GM19468 (cell line): Measurements from ENCODE around the gene STOML1.
A peak's percentile ranks its signal among the peaks of the same experiment; 100 is the strongest.

ENCODE experiments used
- ATAC-seq: cut with Tn5 transposase; IDR thresholded peaks from one replicate; pipeline ENCODE4 v1.9.1; 2021; ENCODE audit warnings: mild to moderate bottlenecking, moderate library complexity, moderate number of reproducible peaks; ENCODE audit not compliant: unreplicated experiment; ENCODE audit errors: extremely low read depth

Gene STOML1

GRCh38 chr15:74022706-74023470, 30.8 kb upstream of the STOML1 start:
- ATAC-seq, result no peak

- ATAC-seq, result no peak
Observed at GRCh38 chr15:74019734-74020133, 27.6 kb upstream of the STOML1 start.

- no peak for ATAC-seq
Observed at GRCh38 chr15:74013374-74013894, 21.3 kb upstream of the STOML1 start.

GRCh38 chr15:74011610-74012009, 19.5 kb upstream of the STOML1 start:
- ATAC-seq, result no peak

GRCh38 chr15:74010929-74011540, 18.9 kb upstream of the STOML1 start:
- no peak for ATAC-seq

GRCh38 chr15:74008901-74009300, 16.8 kb upstream of the STOML1 start:
- no peak for ATAC-seq

- no peak for ATAC-seq
Observed at GRCh38 chr15:74007820-74008371, 15.8 kb upstream of the STOML1 start.

- ATAC-seq, result no peak
Observed at GRCh38 chr15:74006774-74007639, 14.9 kb upstream of the STOML1 start.

- ATAC-seq, result no peak
Observed at GRCh38 chr15:73997986-73998385, 5.9 kb upstream of the STOML1 start.

- ATAC-seq, result no peak
Observed at GRCh38 chr15:73996939-73997338, 4.8 kb upstream of the STOML1 start.

- ATAC-seq, result no peak
Observed at GRCh38 chr15:73996267-73996666, 4.2 kb upstream of the STOML1 start.

- no peak for ATAC-seq
Observed at GRCh38 chr15:73994912-73995622, 3.0 kb upstream of the STOML1 start.

GRCh38 chr15:73994413-73994883, 2.4 kb upstream of the STOML1 start, which contains the start of gene PML:
PML (plus strand) TSS chr15:73994716; CDS start chr15:73994813, 97 bp downstream.
- peak; percentile 29 for ATAC-seq

- ATAC-seq, result no peak
Observed at GRCh38 chr15:73993211-73993994, 1.3 kb upstream of the STOML1 start.

GRCh38 chr15:73992594-73992898, 451 bp upstream of the STOML1 start:
- no peak for ATAC-seq

- ATAC-seq, result no peak
Observed at GRCh38 chr15:73991260-73991659, 835 bp downstream of the STOML1 start.

- no peak for ATAC-seq
Observed at GRCh38 chr15:73990250-73991005, 1.7 kb downstream of the STOML1 start.
